Mammary epithelial cell (primary cell): ENCODE data around the gene RDX.

ENCODE experiments used
- EZH2 ChIP-seq: IDR thresholded peaks from 2 replicates; pipeline ENCODE4 v1.6.1; 2012; ENCODE audit warnings: low read length, inconsistent platforms, borderline replicate concordance
- TF ChIP-seq, protein P1 (sequence below), 2 donors: IDR thresholded peaks in 1 of 2; conservative IDR thresholded peaks in 1 of 2; 2 replicates each; pipeline ENCODE4 v1.5.1; 2011 to 2012; ENCODE audit warnings: inconsistent platforms in 2 of 2, low read length in 2 of 2, mild to moderate bottlenecking in 2 of 2, control low read depth in 1 of 2, low read depth in 1 of 2; ENCODE audit not compliant: insufficient read depth in 1 of 2; ENCODE audit errors: extremely low read depth in 1 of 2

DNA sequence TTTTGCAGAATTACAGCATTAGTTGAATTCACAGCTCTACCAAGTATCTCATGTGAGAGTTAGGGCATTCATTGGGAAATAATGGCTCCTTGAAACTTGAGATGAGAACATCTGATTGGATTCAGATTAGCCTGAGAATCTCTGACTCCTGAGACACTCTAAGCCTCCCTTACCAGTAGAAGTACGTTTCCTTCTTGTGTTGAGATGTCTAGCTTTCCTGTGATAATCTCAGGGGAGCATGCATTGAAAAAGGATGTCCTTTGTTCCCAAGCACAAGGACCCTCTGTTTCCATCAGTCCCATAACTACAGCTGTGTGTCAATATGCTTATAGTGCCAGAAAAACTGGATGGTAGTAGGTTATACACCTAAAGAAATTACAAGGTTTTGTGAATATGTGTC lies 35.2 kb upstream of the RDX start:
- TF ChIP-seq, protein P1, sequence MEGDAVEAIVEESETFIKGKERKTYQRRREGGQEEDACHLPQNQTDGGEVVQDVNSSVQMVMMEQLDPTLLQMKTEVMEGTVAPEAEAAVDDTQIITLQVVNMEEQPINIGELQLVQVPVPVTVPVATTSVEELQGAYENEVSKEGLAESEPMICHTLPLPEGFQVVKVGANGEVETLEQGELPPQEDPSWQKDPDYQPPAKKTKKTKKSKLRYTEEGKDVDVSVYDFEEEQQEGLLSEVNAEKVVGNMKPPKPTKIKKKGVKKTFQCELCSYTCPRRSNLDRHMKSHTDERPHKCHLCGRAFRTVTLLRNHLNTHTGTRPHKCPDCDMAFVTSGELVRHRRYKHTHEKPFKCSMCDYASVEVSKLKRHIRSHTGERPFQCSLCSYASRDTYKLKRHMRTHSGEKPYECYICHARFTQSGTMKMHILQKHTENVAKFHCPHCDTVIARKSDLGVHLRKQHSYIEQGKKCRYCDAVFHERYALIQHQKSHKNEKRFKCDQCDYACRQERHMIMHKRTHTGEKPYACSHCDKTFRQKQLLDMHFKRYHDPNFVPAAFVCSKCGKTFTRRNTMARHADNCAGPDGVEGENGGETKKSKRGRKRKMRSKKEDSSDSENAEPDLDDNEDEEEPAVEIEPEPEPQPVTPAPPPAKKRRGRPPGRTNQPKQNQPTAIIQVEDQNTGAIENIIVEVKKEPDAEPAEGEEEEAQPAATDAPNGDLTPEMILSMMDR (conservative IDR thresholded peaks at IDR 0.05 in 1 of 2, IDR thresholded peaks at IDR 0.05 in 1 of 2; ENCODE audit: extremely low read depth in 1 of 2, insufficient read depth in 1 of 2, low read depth in 1 of 2, low read length in 2 of 2) = no peak
- TF ChIP-seq EZH2 = no peak
